Ovary (tissue), 3 donors: ENCODE results near the gene QSOX2.

Experiments
- CTCF ChIP-seq, 3 donors: fragments of 450-650 bp in 2 of 3; fragments of 200-600 bp in 1 of 3; IDR thresholded peaks; one replicate each; pipeline versions ENCODE4 v1.5.1 to v1.8.0; 2016 to 2022; ENCODE audit warnings: antibody characterized with exemption in 3 of 3, mild to moderate bottlenecking in 1 of 3
- EP300 ChIP-seq: sonication (generic); formaldehyde crosslinking; IDR thresholded peaks from one replicate; pipeline ENCODE4 v1.6.1; 2017; ENCODE audit warnings: antibody characterized with exemption
- POLR2A ChIP-seq: fragments of 450-650 bp; IDR thresholded peaks from one replicate; pipeline ENCODE4 v1.6.1; 2017; ENCODE audit warnings: antibody characterized with exemption, mild to moderate bottlenecking, moderate library complexity
- donor health status: DM: no; HTN: no; CAD: no.

DNA sequence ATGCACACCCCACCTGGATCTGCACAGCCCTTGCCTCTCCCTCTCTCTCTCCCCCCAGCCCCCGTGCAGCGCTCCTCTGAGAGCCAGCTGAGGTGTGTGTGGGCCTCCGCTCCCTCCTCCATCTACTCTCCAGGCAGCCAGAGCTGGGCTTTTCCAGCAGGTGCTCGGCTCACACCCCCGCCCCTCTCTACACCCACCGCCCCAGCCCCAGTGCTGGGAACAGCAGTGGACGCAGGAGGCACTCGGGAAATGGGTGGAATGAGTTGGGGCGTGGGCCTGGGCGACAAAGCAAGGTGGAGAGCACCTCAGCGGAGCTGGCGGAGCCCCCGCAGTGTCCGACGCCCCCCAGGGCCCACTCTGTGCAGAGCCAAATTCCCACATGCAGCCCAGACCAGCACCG is 27.3 kb downstream of the QSOX2 start:
- no peak for TF ChIP-seq CTCF (IDR thresholded peaks at IDR 0.05)
- TF ChIP-seq POLR2A: no peak
- TF ChIP-seq EP300: no peak
